WI38 (cell line): ENCODE data around the gene KRTAP1-3.
"Not testable (repeated sequence)": the region's sequence is repeated elsewhere in the genome, so short reads cannot be mapped to it uniquely, and the experiment has no call there.

Experiments used
- H3K4me3 ChIP-seq: 2 replicates; pipeline ENCODE4 v1.5.1; 2011; ENCODE audit warnings: low read depth, mild to moderate bottlenecking, control low read depth, low read length
- CTCF ChIP-seq: IDR thresholded peaks from 2 replicates; pipeline ENCODE4 v1.5.1; 2012; ENCODE audit warnings: low read depth, mild to moderate bottlenecking, control low read depth, low read length

Gene KRTAP1-3

GRCh38 chr17:41042953-41043352 is 8.3 kb upstream of the KRTAP1-3 start:
- no peak for TF ChIP-seq CTCF
- no peak overlapping the region for H3K4me3 ChIP-seq

DNA sequence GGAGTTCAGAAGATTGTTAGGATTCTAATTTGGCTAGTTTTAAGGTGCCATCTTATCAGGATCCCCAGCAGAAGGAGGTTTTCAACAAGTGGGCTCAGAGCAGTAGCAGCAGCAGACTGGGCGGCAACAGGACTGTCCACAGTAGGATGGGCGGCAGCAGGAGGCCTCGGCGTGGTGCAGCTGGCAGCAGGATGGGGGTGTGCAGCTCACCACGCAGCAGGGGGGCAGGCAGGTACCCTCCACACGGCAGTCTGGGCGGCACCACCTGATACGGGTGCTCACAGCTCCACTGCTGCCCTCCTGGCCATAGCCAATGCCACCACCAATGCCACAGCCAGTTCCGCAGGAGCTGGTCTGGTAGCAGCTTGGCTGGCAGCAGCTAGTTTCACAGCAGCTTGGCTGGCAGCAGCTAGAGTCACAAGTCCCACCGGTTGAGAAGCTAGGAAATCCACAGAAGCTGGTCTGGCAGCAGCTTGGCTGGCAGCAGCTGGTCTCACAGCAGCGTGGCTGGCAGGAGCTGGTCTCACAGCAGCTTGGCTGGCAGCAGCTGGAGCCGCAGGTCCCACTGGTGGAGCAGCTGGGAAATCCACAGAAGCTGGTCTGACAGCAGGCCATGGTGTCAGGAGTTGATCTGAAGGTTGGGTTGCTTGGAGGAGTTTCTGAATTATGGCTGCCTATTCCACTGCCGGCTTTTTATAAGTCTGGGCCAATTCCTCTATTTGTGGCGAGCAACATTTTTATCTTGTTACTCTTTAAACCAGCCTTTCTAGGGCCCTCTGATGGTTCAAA is 6.3 kb upstream of the KRTAP1-3 start, which contains the start of gene KRTAP1-1:
Gene KRTAP1-1, minus strand, starts transcription at position 668 of the 789 bp plus-strand sequence. Its CDS starts 53 bp downstream, at position 615.
- not testable (repeated sequence) for H3K4me3 ChIP-seq

GRCh38 chr17:41037853-41038350 is 3.2 kb upstream of the KRTAP1-3 start:
- H3K4me3 ChIP-seq = no peak overlapping the region
- TF ChIP-seq CTCF = no peak

DNA sequence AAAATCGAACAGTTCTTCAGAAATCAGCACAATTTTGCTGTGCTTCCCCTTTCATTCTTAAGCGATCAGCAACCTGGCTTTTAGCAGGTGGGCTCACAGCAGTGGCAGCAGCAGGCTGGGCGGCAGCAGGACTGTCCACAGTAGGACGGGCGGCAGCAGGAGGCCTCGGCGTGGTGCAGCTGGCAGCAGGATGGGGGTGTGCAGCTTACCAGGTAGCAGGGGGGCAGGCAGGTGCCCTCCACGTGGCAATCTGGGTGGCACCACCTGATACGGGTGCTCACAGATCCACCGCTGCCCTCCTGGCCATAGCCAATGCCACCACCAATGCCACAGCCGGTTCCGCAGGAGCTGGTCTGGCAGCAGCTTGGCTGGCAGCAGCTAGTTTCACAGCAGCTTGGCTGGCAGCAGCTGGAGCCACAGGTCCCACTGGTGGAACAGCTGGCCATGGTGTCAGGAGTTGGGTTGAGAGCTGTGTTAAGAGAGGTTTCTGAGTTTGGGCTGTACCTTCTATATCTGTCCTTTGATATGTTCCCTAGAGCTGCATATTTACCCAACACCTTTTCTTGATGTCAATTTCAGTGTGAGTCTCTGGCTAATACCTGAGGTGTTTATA is 4.9 kb downstream of the KRTAP1-3 start, which contains the start of gene KRTAP1-4:
Gene KRTAP1-4, minus strand, starts transcription at position 563 of the 613 bp plus-strand sequence. Its CDS starts 117 bp downstream, at position 446.
- TF ChIP-seq CTCF = no peak

DNA sequence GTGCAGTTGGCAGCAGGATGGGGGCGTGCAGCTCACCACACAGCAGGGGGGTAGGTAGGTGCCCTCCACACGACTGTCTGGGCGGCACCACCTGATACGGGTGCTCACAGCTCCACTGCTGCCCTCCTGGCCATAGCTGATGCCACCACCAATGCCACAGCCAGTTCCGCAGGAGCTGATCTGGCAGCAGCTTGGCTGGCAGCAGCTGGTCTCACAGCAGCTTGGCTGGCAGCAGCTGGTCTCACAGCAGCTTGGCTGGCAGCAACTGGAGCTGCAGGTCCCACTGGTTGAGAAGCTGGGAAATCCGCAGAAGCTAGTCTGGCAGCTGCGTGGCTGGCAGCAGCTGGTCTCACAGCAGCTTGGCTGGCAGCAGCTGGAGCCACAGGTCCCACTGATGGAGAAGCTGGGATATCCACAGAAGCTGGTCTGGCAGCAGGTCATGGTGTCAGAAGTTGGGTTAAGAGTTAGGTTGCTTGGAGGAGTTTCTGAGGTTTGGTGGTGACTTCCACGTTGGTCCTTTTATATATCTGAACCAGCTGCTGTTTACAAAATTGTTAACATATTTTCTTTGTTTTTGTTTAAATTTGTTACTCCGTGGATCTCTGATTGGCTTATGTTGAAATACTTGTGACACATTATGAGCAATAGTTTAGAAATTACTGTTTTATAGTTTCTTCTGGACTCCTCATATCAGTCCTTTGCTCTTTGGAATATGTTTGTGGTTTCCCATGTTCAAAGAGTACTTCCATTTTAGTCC is 7.8 kb downstream of the KRTAP1-3 start, which contains the start of gene KRTAP1-5:
Gene KRTAP1-5, minus strand, starts transcription at position 494 of the 757 bp plus-strand sequence. Its CDS starts 53 bp downstream, at position 441.
- H3K4me3 ChIP-seq = no peak within 1 kb of the TSS
- TF ChIP-seq CTCF = no peak

More for the DNA sequence above, 4.9 kb downstream of the KRTAP1-3 start, which contains the start of gene KRTAP1-4:
- H3K4me3 ChIP-seq = no peak within 1 kb of the TSS

- TF ChIP-seq CTCF = no peak
- H3K4me3 ChIP-seq = no peak overlapping the region
These were observed 10.0 kb downstream of the KRTAP1-3 start for GRCh38 chr17:41024697-41025096.

DNA sequence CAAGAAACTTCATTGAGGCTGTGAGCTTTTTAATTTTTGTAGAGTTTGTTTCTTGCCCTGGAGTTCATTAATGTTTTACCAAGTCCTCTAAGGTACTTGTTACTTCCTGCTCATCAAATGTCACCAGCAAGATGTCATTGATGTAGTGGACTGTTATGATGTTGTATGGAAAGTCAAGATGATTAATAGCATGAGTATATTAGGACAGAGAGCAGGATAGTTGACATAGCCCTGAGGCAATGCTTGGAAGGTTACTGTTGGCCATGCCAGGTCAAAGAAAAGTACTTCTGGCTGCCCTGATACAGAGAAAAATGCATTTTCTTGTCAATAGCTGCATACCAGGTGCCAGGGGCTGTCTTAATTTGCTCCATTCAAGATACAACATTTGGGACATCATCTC is 14.3 kb downstream of the KRTAP1-3 start:
- no peak overlapping the region for H3K4me3 ChIP-seq
- no peak for TF ChIP-seq CTCF
